Transverse colon (tissue), 4 donors: Measurements from ENCODE around the gene RAPGEF1. TPM values are rescaled to one million over a fixed set of nuclear protein-coding genes. Genes with fewer than 3 reads are reported as not detected.
A peak's percentile ranks its signal among the peaks of the same experiment; 100 is the strongest.

Experiments
- DNase-seq: peaks from one replicate; pipeline ENCODE4 v3.0.0-alpha.2; 2019
- H3K27ac ChIP-seq, 4 donors: fragments of 200-600 bp; sonication (generic); 2 replicates each; pipeline ENCODE4 v1.5.1; 2016 to 2018; ENCODE audit warnings: inconsistent platforms in 4 of 4
- H3K27me3 ChIP-seq: fragments of 200-600 bp; sonication (generic); 2 replicates; pipeline ENCODE4 v1.5.1; 2017; ENCODE audit warnings: inconsistent platforms
- H3K36me3 ChIP-seq, 4 donors: fragments of 200-600 bp; sonication (generic); 2 replicates each; pipeline ENCODE4 v1.5.1; 2017 to 2019; ENCODE audit warnings: inconsistent platforms in 4 of 4
- H3K4me1 ChIP-seq, 4 donors: fragments of 200-600 bp; sonication (generic); 2 replicates each; pipeline ENCODE4 v1.5.1; 2017 to 2020; ENCODE audit warnings: inconsistent platforms in 4 of 4
- H3K4me3 ChIP-seq, 4 donors: fragments of 200-600 bp; sonication (generic); 1 replicate in 1 of 4; 2 replicates in 3 of 4; pipeline versions ENCODE4 v1.5.1 to v1.6.1; 2017 to 2019; ENCODE audit warnings: inconsistent platforms in 4 of 4
- H3K9me3 ChIP-seq, 2 donors: fragments of 200-600 bp; sonication (generic); 2 replicates each; pipeline ENCODE4 v1.5.1; 2017 to 2019; ENCODE audit warnings: inconsistent platforms in 2 of 2
- CTCF ChIP-seq, 5 experiments: fragments of 200-600 bp in 3 of 5; fragments of 450-650 bp in 2 of 5; sonication (generic) in 3 of 5; IDR thresholded peaks; 1 replicate in 2 of 5; 2 replicates in 3 of 5; pipeline ENCODE4 v1.5.1; 2016 to 2017; ENCODE audit warnings: antibody characterized with exemption in 5 of 5, inconsistent platforms in 3 of 5, mild to moderate bottlenecking in 2 of 5, moderate library complexity in 1 of 5
- EP300 ChIP-seq: sonication (generic); formaldehyde crosslinking; IDR thresholded peaks from one replicate; pipeline ENCODE4 v1.6.1; 2017; ENCODE audit warnings: antibody characterized with exemption, low read depth
- POLR2A ChIP-seq: fragments of 450-650 bp; IDR thresholded peaks from one replicate; pipeline ENCODE4 v1.6.1; 2016; ENCODE audit warnings: antibody characterized with exemption, mild to moderate bottlenecking, moderate library complexity
- POLR2AphosphoS5 ChIP-seq, 3 donors: sonication (generic); formaldehyde crosslinking; IDR thresholded peaks; one replicate each; pipeline ENCODE4 v1.6.1; 2016; ENCODE audit warnings: antibody characterized with exemption in 3 of 3
- WGBS, 2 donors: methylation state at CpG; one replicate each; pipeline ENCODE4 v1.1.5; 2018; ENCODE audit warnings: low coverage in 1 of 2; 5-methylcytosine and 5-hydroxymethylcytosine counted together
- in situ Hi-C, 4 donors: fragments of 200-750 bp; cut with MboI; loops; one replicate each; pipeline versions ENCODE4 v1.15.0 to v1.15.1; 2017; ENCODE audit warnings: low sequenced_read_pairs in 3 of 4, low pct_ligation_motif_present in 1 of 4, low pct_unique_long_range_greater_than_20kb in 1 of 4
- intact Hi-C: fragments of 100-400 bp; cut with DNase I; formaldehyde crosslinking; loops from one replicate; pipeline ENCODE4 v1.15.1; 2023; ENCODE audit warnings: low total_unique reads
- total RNA-seq, 4 donors: library from RNA; depleted of rRNA; stranded (reverse); fragments of >200 nt; gene quantifications; one replicate each; pipeline ENCODE4 v1.1.0, GENCODE V29; 2016

RAPGEF1 gene
- total RNA-seq, 4 donors from 2014 or later = 49.8 to 86.0 (median 55.1) TPM

- Histone ChIP-seq H3K36me3 (no peaks in the 10 kb centered on the region), H3K4me1 (peaks cover 39 to 52% (median 41%) of the 10 kb centered on the region in 4 donors), H3K27ac (peak overlapping the region; percentile 71 to 87 (median 78)), H3K4me3 (no peak overlapping the region), H3K9me3 (no peaks in the 10 kb centered on the region), H3K27me3 (no peaks in the 10 kb centered on the region)
- no peak for TF ChIP-seq POLR2A
- TF ChIP-seq POLR2AphosphoS5 (IDR thresholded peaks at IDR 0.05) = no peak
- no peak for TF ChIP-seq EP300
- TF ChIP-seq CTCF (IDR thresholded peaks at IDR 0.05) = no peak
- intact Hi-C loops (no loop called here), in situ Hi-C loops (no loop called here)
- no peak for DNase-seq
- WGBS, 2 donors = 73 to 75% methylated on average over 2 to 9 of the region's 9 CpGs
Observed at GRCh38 chr9:131671133-131671520, 68.7 kb downstream of the RAPGEF1 start.

GRCh38 chr9:131670247-131671132, 69.4 kb downstream of the RAPGEF1 start:
- intact Hi-C loops (no loop called here), in situ Hi-C loops (no loop called here)
- WGBS, 2 donors = 68 to 81% methylated on average over 4 to 13 of the region's 13 CpGs
- H3K9me3 ChIP-seq = no peaks in the 10 kb centered on the region
- DNase-seq = peak; percentile 67
- peaks cover 34 to 46% (median 37%) of the 10 kb centered on the region in 4 donors for H3K4me1 ChIP-seq
- TF ChIP-seq CTCF (IDR thresholded peaks at IDR 0.05) = no peak
- TF ChIP-seq EP300 = peak; percentile 22
- TF ChIP-seq POLR2AphosphoS5 (IDR thresholded peaks at IDR 0.05) = peak; percentile 8 to 52 (median 49)
- no peak for TF ChIP-seq POLR2A
- no peaks in the 10 kb centered on the region for H3K36me3 ChIP-seq
- no peak overlapping the region for H3K4me3 ChIP-seq
- H3K27me3 ChIP-seq = no peaks in the 10 kb centered on the region
- H3K27ac ChIP-seq = peak overlapping the region; percentile 71 to 87 (median 78)

- no peak overlapping the region for H3K4me3 ChIP-seq
- peaks cover 34 to 37% (median 37%) of the 10 kb centered on the region in 4 donors for H3K4me1 ChIP-seq
- TF ChIP-seq CTCF (IDR thresholded peaks at IDR 0.05) (no peak), POLR2AphosphoS5 (IDR thresholded peaks at IDR 0.05) (no peak), POLR2A (no peak), EP300 (no peak)
- intact Hi-C loops = no loop called here
- no peaks in the 10 kb centered on the region for H3K27me3 ChIP-seq
- WGBS, 2 donors = 60 to 64% methylated on average over 1 to 12 of the region's 12 CpGs
- no peak for DNase-seq
- in situ Hi-C loops = no loop called here
- H3K9me3 ChIP-seq = no peaks in the 10 kb centered on the region
- H3K27ac ChIP-seq = peak overlapping the region; percentile 71 to 87 (median 78)
- no peaks in the 10 kb centered on the region for H3K36me3 ChIP-seq
Observed at GRCh38 chr9:131669269-131670157, 70.4 kb downstream of the RAPGEF1 start.
